Spleen (tissue), 7 donors: ENCODE results near the gene IQCF6.

ENCODE experiments used
- POLR2A ChIP-seq, 3 donors: fragments of 450-650 bp; IDR thresholded peaks; one replicate each; pipeline ENCODE4 v1.5.1; 2017; ENCODE audit warnings: antibody characterized with exemption in 3 of 3, mild to moderate bottlenecking in 1 of 3
- POLR2AphosphoS5 ChIP-seq, 3 donors: sonication (generic); formaldehyde crosslinking; IDR thresholded peaks; one replicate each; pipeline ENCODE4 v1.5.1; 2017; ENCODE audit warnings: antibody characterized with exemption in 3 of 3
- TF ChIP-seq, protein P1 (sequence below), 11 experiments: fragments of 200-600 bp in 7 of 11; fragments of 450-650 bp in 4 of 11; sonication (generic) in 4 of 11; IDR thresholded peaks in 8 of 11; conservative IDR thresholded peaks in 3 of 11; 1 replicate in 7 of 11; 2 replicates in 4 of 11; pipeline versions ENCODE4 v1.4.0 to v1.8.0; 2016 to 2021; ENCODE audit warnings: antibody characterized with exemption in 11 of 11, inconsistent platforms in 4 of 11, mild to moderate bottlenecking in 1 of 11
- donor health status: DM: no; HTN: no; CAD: no; lungs with moderate emphysema.
- donor health status: DM: no; HTN: no; CAD: no.
- donor health status: DM: no; HTN: no; CAD: no.

- TF ChIP-seq, protein P1, sequence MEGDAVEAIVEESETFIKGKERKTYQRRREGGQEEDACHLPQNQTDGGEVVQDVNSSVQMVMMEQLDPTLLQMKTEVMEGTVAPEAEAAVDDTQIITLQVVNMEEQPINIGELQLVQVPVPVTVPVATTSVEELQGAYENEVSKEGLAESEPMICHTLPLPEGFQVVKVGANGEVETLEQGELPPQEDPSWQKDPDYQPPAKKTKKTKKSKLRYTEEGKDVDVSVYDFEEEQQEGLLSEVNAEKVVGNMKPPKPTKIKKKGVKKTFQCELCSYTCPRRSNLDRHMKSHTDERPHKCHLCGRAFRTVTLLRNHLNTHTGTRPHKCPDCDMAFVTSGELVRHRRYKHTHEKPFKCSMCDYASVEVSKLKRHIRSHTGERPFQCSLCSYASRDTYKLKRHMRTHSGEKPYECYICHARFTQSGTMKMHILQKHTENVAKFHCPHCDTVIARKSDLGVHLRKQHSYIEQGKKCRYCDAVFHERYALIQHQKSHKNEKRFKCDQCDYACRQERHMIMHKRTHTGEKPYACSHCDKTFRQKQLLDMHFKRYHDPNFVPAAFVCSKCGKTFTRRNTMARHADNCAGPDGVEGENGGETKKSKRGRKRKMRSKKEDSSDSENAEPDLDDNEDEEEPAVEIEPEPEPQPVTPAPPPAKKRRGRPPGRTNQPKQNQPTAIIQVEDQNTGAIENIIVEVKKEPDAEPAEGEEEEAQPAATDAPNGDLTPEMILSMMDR (IDR thresholded peaks at IDR 0.05 in 8 of 11, conservative IDR thresholded peaks at IDR 0.05 in 3 of 11), result no peak
- TF ChIP-seq POLR2A (IDR thresholded peaks at IDR 0.05) (no peak), POLR2AphosphoS5 (IDR thresholded peaks at IDR 0.05) (no peak)
Measured at GRCh38 chr3:51747840-51748239, 31.2 kb downstream of the IQCF6 start.
